Measurements from ENCODE around the gene C20orf144.

DNA sequence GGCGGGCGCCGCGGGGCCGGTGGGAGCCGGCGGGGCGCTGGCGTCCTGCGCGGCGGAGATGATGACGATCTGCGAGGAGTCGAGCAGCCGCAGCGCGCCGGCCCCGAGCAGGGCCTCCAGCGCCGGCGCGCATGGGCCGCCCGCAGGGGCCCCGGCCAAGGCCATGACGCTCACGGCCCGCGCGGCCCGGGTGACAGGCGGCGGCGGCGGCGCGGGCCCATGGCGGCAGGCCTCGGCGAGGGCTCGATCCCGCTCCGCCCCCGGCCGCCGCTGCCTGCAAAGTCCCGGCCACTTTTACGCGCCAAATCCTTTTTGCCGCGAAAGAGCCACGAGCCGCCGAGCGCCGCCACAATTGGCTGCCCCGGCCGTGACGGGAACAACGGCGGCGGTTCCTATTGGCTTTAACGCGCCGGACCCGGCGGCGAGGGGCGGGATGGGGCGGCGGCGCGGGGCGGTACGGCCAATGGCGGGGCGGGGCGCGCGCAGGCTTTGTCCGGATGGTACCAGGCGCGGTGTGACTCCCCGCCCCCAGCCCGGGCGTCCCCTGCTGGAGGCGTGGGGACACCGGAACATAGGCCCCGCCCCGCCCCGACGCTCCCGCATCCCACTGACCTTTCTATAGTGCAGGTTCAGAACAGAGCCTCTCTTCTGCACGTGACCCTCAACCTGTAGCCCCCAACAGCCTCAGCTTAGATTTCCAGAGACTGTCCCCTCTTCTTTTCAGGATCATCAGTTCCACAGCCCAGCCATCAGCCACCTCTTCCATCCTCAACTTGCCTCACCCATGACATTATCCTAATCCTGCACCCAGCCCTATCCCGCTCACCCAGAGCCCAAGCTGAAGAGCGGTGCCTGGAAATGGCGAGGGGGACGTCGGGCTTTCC, 24.2 kb downstream of the C20orf144 start, which contains the start of gene E2F1:
- TF ChIP-seq POLR2A (IDR thresholded peaks at IDR 0.05) = peak in 1 of 4 donors; percentile 4
- TF ChIP-seq, protein P1, sequence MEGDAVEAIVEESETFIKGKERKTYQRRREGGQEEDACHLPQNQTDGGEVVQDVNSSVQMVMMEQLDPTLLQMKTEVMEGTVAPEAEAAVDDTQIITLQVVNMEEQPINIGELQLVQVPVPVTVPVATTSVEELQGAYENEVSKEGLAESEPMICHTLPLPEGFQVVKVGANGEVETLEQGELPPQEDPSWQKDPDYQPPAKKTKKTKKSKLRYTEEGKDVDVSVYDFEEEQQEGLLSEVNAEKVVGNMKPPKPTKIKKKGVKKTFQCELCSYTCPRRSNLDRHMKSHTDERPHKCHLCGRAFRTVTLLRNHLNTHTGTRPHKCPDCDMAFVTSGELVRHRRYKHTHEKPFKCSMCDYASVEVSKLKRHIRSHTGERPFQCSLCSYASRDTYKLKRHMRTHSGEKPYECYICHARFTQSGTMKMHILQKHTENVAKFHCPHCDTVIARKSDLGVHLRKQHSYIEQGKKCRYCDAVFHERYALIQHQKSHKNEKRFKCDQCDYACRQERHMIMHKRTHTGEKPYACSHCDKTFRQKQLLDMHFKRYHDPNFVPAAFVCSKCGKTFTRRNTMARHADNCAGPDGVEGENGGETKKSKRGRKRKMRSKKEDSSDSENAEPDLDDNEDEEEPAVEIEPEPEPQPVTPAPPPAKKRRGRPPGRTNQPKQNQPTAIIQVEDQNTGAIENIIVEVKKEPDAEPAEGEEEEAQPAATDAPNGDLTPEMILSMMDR (IDR thresholded peaks at IDR 0.05) = peak; percentile 26 to 55 (median 48)

Data from esophagus squamous epithelium (tissue), 4 donors.